Central memory CD8-positive, alpha-beta T cell (primary cell): Measurements from ENCODE around the gene GRPR.

Source experiments
- ATAC-seq: fragments of 150-1000 bp; cut with Tn5 transposase; replicated peaks from 2 replicates; pipeline ENCODE4 v1.10.0; 2022; ENCODE audit warnings: mild to moderate bottlenecking, moderate FRiP score, moderate number of reproducible peaks; ENCODE audit not compliant: poor library complexity, severe bottlenecking; ENCODE audit errors: extremely low read depth
- DNase-seq, 2 donors: peaks; one replicate each; pipeline ENCODE4 v3.0.0; 2021; ENCODE audit warnings: low spot score in 2 of 2
- H3K27ac Mint-ChIP-seq: one replicate; pipeline ENCODE4 v1.8.0; 2022; ENCODE audit warnings: low read depth, mild to moderate bottlenecking, moderate library complexity, mixed read lengths
- H3K27me3 Mint-ChIP-seq: one replicate; pipeline ENCODE4 v1.8.0; 2022; ENCODE audit warnings: mixed read lengths
- H3K36me3 Mint-ChIP-seq: one replicate; pipeline ENCODE4 v1.8.0; 2022; ENCODE audit warnings: mild to moderate bottlenecking, moderate library complexity, mixed read lengths; ENCODE audit not compliant: insufficient read depth
- H3K4me1 Mint-ChIP-seq: one replicate; pipeline ENCODE4 v1.8.0; 2022; ENCODE audit warnings: mixed read lengths
- H3K4me3 Mint-ChIP-seq: one replicate; pipeline ENCODE4 v1.8.0; 2022; ENCODE audit warnings: mild to moderate bottlenecking, moderate library complexity, mixed read lengths
- H3K9me3 Mint-ChIP-seq: one replicate; pipeline ENCODE4 v1.8.0; 2022; ENCODE audit warnings: mixed read lengths

The GRPR gene

DNA sequence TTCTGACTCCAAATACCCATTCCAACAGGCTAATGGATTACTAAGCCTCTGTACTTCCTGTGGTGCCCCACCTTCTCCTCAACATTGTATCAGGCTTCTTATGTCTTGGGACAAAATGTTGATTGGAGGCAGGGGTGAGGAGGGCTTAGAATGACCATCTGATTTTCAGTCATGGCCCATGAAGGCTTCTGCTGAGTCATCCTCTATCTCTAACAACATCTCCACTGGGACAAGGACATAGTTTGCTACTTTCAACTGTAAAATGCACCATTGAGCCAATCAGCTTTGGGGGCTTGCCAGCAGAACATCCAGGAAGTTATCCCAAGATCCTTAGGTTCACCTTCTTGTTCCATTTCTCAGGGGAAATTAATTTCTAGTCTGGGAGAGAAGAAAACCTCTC, 73.5 kb downstream of the GRPR start:
- H3K4me3 Mint-ChIP-seq = no peak overlapping the region
- H3K27ac Mint-ChIP-seq = no peak overlapping the region
- DNase-seq = no peak
- H3K9me3 Mint-ChIP-seq = no peaks in the 10 kb centered on the region
- H3K4me1 Mint-ChIP-seq = no peaks in the 10 kb centered on the region
- H3K36me3 Mint-ChIP-seq = no peaks in the 10 kb centered on the region
- peaks cover 11% of the 10 kb centered on the region for H3K27me3 Mint-ChIP-seq
- no peak for ATAC-seq

GRCh38 chrX:16199343-16199742, 76.0 kb downstream of the GRPR start:
- DNase-seq = no peak
- no peak overlapping the region for H3K4me3 Mint-ChIP-seq
- H3K4me1 Mint-ChIP-seq = no peaks in the 10 kb centered on the region
- H3K27ac Mint-ChIP-seq = no peak overlapping the region
- no peak for ATAC-seq
- peaks cover 15% of the 10 kb centered on the region for H3K27me3 Mint-ChIP-seq
- H3K36me3 Mint-ChIP-seq = no peaks in the 10 kb centered on the region
- peaks cover 5% of the 10 kb centered on the region for H3K9me3 Mint-ChIP-seq

DNA sequence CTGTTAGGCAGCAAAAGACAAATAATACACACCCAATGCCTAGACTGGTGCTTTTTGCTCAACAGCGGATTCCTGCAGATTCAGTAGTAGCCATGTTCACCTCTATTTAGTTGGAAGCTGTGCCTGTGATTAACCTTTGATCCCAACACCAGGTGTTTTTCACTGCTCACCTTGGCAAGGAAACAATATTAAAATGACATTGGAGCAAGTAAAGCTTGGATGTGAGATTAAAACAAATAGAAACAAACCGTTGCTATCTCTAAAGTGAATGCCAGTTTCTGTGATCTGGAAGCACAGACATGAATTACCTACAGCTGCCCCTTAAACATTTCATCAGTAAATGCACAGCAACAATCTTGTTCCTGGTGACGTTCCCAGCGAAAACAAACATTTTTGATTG, 79.6 kb downstream of the GRPR start:
- Mint-ChIP-seq H3K36me3 (no peaks in the 10 kb centered on the region), H3K4me1 (no peaks in the 10 kb centered on the region), H3K4me3 (no peak overlapping the region), H3K9me3 (peaks cover 5% of the 10 kb centered on the region), H3K27me3 (peaks cover 15% of the 10 kb centered on the region), H3K27ac (no peak overlapping the region)
- DNase-seq (no peak), ATAC-seq (no peak)
